ENCODE measurements around the gene PEX14. TPM values are rescaled to one million over a fixed set of nuclear protein-coding genes. Genes with fewer than 3 reads are reported as not detected.

PEX14 gene
- total and polyA plus RNA-seq, 2 experiments from 2014 or later = 17.6 to 19.6 TPM

- no peak overlapping the region for H2AFZ ChIP-seq
- H3F3A ChIP-seq (replicated peaks; ENCODE audit: low read depth) = no peaks in the 10 kb centered on the region
- H3K4me1 ChIP-seq (ENCODE audit: insufficient read depth) = peaks cover 15% of the 10 kb centered on the region; the same call in 1 of the 2 replicates
- H3K27me3 ChIP-seq (ENCODE audit: insufficient read depth) = no peaks in the 10 kb centered on the region
- Mint-ChIP-seq H3K36me3 (ENCODE audit: low read depth) (no peaks in the 10 kb centered on the region), H3K9me3 (no peaks in the 10 kb centered on the region), H3K4me3 (no peak overlapping the region), H3K27me3 (ENCODE audit: insufficient read depth, low read depth, poor library complexity) (no peaks in the 10 kb centered on the region), H3K27ac (no peak overlapping the region), H3K4me1 (peaks cover 13% of the 10 kb centered on the region; the same call in 2 of the 3 replicates)
- TF ChIP-seq EZH2phosphoT487 (IDR thresholded peaks at IDR 0.05; ENCODE audit: unreplicated experiment) (no peak), CREB1 (CRISPR knock-in tag; IDR thresholded peaks at IDR 0.05; ENCODE audit: low read depth) (no peak), CTCF (conservative IDR thresholded peaks at IDR 0.05; ENCODE audit: low read depth in 2 of 2) (no peak), ETS1 (IDR thresholded peaks at IDR 0.05) (no peak), REST (IDR thresholded peaks at IDR 0.05; ENCODE audit: unreplicated experiment) (no peak), JUNB (IDR thresholded peaks at IDR 0.05; ENCODE audit: unreplicated experiment) (no peak), NANOG (IDR thresholded peaks at IDR 0.05; ENCODE audit: borderline replicate concordance) (no peak), STAT1 (IDR thresholded peaks at IDR 0.05; ENCODE audit: unreplicated experiment) (no peak), POLR2AphosphoS5 (IDR thresholded peaks at IDR 0.05; ENCODE audit: low read depth) (no peak), ZNF462 (CRISPR knock-in tag; IDR thresholded peaks at IDR 0.05) (no peak), ZNF114 (CRISPR knock-in tag; IDR thresholded peaks at IDR 0.05) (no peak), ZNF331 (CRISPR knock-in tag; IDR thresholded peaks at IDR 0.05; ENCODE audit: low read depth) (no peak), EZH2 (IDR thresholded peaks at IDR 0.05; ENCODE audit: low read depth, unreplicated experiment) (no peak)
- ATAC-seq = no peak
- no peak overlapping the region for H3K27ac ChIP-seq (ENCODE audit: low read depth)
- H3K79me2 ChIP-seq (replicated peaks; ENCODE audit: insufficient read depth) = no peaks in the 10 kb centered on the region
- peaks cover 3% of the 10 kb centered on the region; the same call in 1 of the 2 replicates for H4K20me1 ChIP-seq (replicated peaks; ENCODE audit: insufficient read depth)
- no peaks in the 10 kb centered on the region for H3K36me3 ChIP-seq (ENCODE audit: insufficient read depth)
- no peaks in the 10 kb centered on the region for H3K9me2 ChIP-seq (ENCODE audit: insufficient read depth)
- DNase-seq (ENCODE audit: low spot score) = no peak
- no peak overlapping the region for H3K4me3 ChIP-seq
- no peak overlapping the region for H3K4me2 ChIP-seq
Observed at GRCh38 chr1:10586125-10586524, 111.4 kb downstream of the PEX14 start.

Measured in GM23338 (cell line).